GM23338 (cell line): ENCODE results near the gene ZRANB2. TPM values are rescaled to one million over a fixed set of nuclear protein-coding genes. Genes with fewer than 3 reads are reported as not detected.

Experiments used
- ATAC-seq: fragments of 200-7000 bp; cut with Tn5 transposase; 3 replicates; pipeline ENCODE4 v1.9.1; 2020
- DNase-seq: peaks from one replicate; pipeline ENCODE4 v3.0.0-alpha.2; 2015; ENCODE audit warnings: low spot score
- H2AFZ ChIP-seq: fragments of 200-600 bp; sonication (generic); 2 replicates; pipeline ENCODE4 v1.8.0; 2016; ENCODE audit warnings: antibody characterized with exemption, mild to moderate bottlenecking, moderate library complexity
- H3F3A ChIP-seq: fragments of 200-600 bp; sonication (generic); replicated peaks from 2 replicates; pipeline ENCODE4 v1.8.0; 2017; ENCODE audit warnings: antibody characterized with exemption, mixed run types, low read depth
- H3K27ac ChIP-seq: fragments of 200-600 bp; sonication (generic); 2 replicates; pipeline ENCODE4 v1.6.1; 2016; ENCODE audit warnings: low read depth
- H3K27me3 ChIP-seq: fragments of 200-600 bp; sonication (generic); 2 replicates; pipeline ENCODE4 v1.8.0; 2016; ENCODE audit warnings: mild to moderate bottlenecking, mixed run types, moderate library complexity; ENCODE audit not compliant: insufficient read depth
- H3K36me3 ChIP-seq: fragments of 200-600 bp; sonication (generic); 2 replicates; pipeline ENCODE4 v1.8.0; 2016; ENCODE audit warnings: mild to moderate bottlenecking; ENCODE audit not compliant: insufficient read depth
- H3K4me1 ChIP-seq: fragments of 200-600 bp; sonication (generic); 2 replicates; pipeline ENCODE4 v1.8.0; 2016; ENCODE audit warnings: mild to moderate bottlenecking, moderate library complexity; ENCODE audit not compliant: insufficient read depth
- H3K4me2 ChIP-seq: fragments of 200-600 bp; sonication (generic); 2 replicates; pipeline ENCODE4 v1.7.1; 2017; ENCODE audit warnings: mixed run types
- H3K4me3 ChIP-seq: fragments of 200-600 bp; sonication (generic); 2 replicates; pipeline ENCODE4 v1.6.1; 2016; ENCODE audit warnings: mixed run types
- H3K79me2 ChIP-seq: fragments of 200-600 bp; sonication (generic); replicated peaks from 2 replicates; pipeline ENCODE4 v1.8.0; 2017; ENCODE audit warnings: mild to moderate bottlenecking; ENCODE audit not compliant: insufficient read depth
- H3K9me2 ChIP-seq: fragments of 200-600 bp; sonication (generic); 2 replicates; pipeline ENCODE4 v1.8.0; 2017; ENCODE audit not compliant: insufficient read depth
- H4K20me1 ChIP-seq: fragments of 200-600 bp; sonication (generic); replicated peaks from 2 replicates; pipeline ENCODE4 v1.8.0; 2017; ENCODE audit warnings: mild to moderate bottlenecking; ENCODE audit not compliant: insufficient read depth
- H3K27ac Mint-ChIP-seq: 2 replicates; pipeline ENCODE4 v1.8.0; 2020; ENCODE audit warnings: inconsistent platforms, mild to moderate bottlenecking, moderate library complexity, mixed read lengths
- H3K27me3 Mint-ChIP-seq: 3 replicates; pipeline ENCODE4 v1.8.0; 2022; ENCODE audit warnings: low read depth, mild to moderate bottlenecking, moderate library complexity, mixed read lengths, inconsistent platforms; ENCODE audit not compliant: insufficient read depth, poor library complexity
- H3K36me3 Mint-ChIP-seq: 3 replicates; pipeline ENCODE4 v1.8.0; 2021; ENCODE audit warnings: low read depth, mild to moderate bottlenecking, inconsistent platforms, moderate library complexity, mixed read lengths
- H3K4me1 Mint-ChIP-seq: 3 replicates; pipeline ENCODE4 v1.8.0; 2020; ENCODE audit warnings: mild to moderate bottlenecking, inconsistent platforms, mixed read lengths
- H3K4me3 Mint-ChIP-seq: 3 replicates; pipeline ENCODE4 v1.8.0; 2021; ENCODE audit warnings: moderate library complexity, mild to moderate bottlenecking, inconsistent platforms, mixed read lengths
- H3K9me3 Mint-ChIP-seq: 3 replicates; pipeline ENCODE4 v1.8.0; 2020; ENCODE audit warnings: moderate library complexity, mild to moderate bottlenecking, inconsistent platforms, mixed read lengths
- CREB1 ChIP-seq: fragments of 250-450 bp; sonication (Bioruptor Pico); IDR thresholded peaks from 2 replicates; pipeline ENCODE4 v1.5.0; 2020; ENCODE audit warnings: low read depth, mild to moderate bottlenecking, moderate library complexity
- ETS1 ChIP-seq: IDR thresholded peaks from 2 replicates; pipeline ENCODE4 v1.6.1; 2016; ENCODE audit warnings: antibody characterized with exemption
- EZH2 ChIP-seq: fragments of 200-600 bp; sonication (generic); IDR thresholded peaks from one replicate; pipeline ENCODE4 v1.8.0; 2017; ENCODE audit warnings: antibody characterized with exemption, mild to moderate bottlenecking, low read depth; ENCODE audit not compliant: unreplicated experiment
- EZH2phosphoT487 ChIP-seq: fragments of 200-600 bp; sonication (generic); IDR thresholded peaks from one replicate; pipeline ENCODE4 v1.8.1; 2018; ENCODE audit warnings: antibody characterized with exemption; ENCODE audit not compliant: unreplicated experiment
- JUNB ChIP-seq: IDR thresholded peaks from one replicate; pipeline ENCODE4 v1.6.1; 2016; ENCODE audit warnings: antibody characterized with exemption; ENCODE audit not compliant: unreplicated experiment
- NANOG ChIP-seq: IDR thresholded peaks from 2 replicates; pipeline ENCODE4 v1.6.1; 2016; ENCODE audit warnings: antibody characterized with exemption, borderline replicate concordance
- POLR2AphosphoS5 ChIP-seq: IDR thresholded peaks from 2 replicates; pipeline ENCODE4 v1.6.1; 2016; ENCODE audit warnings: antibody characterized with exemption, low read depth
- REST ChIP-seq: IDR thresholded peaks from one replicate; pipeline ENCODE4 v1.6.1; 2018; ENCODE audit warnings: antibody characterized with exemption; ENCODE audit not compliant: unreplicated experiment
- ZNF462 ChIP-seq: fragments of 250-450 bp; sonication (Bioruptor Pico); IDR thresholded peaks from 2 replicates; pipeline ENCODE4 v1.5.0; 2020; ENCODE audit warnings: mild to moderate bottlenecking, moderate library complexity
- polyA plus RNA-seq: library from polyadenylated mRNA; unstranded; fragments of >200 nt; fragmentation: Nextera tagmentation; extraction: Ambion mirVana; gene quantifications from 2 replicates; pipeline ENCODE4 v1.2.1, GENCODE V29; 2016
- total RNA-seq: library from RNA; depleted of rRNA; stranded (reverse); fragments of >200 nt; shearing (Covaris generic); gene quantifications from 2 replicates; pipeline ENCODE4 v1.2.3, GENCODE V29; 2014
- TF ChIP-seq, protein P1 (sequence below), 2 experiments: fragments of 200-600 bp in 1 of 2; sonication (generic) in 1 of 2; conservative IDR thresholded peaks; 2 replicates each; pipeline versions ENCODE4 v1.5.1 to v1.6.1; 2016 to 2017; ENCODE audit warnings: antibody characterized with exemption in 2 of 2, low read depth in 2 of 2, mild to moderate bottlenecking in 2 of 2, moderate library complexity in 1 of 2

ZRANB2 gene
- total and polyA plus RNA-seq, 2 experiments from 2014 or later = 84.9 to 170 TPM

DNA sequence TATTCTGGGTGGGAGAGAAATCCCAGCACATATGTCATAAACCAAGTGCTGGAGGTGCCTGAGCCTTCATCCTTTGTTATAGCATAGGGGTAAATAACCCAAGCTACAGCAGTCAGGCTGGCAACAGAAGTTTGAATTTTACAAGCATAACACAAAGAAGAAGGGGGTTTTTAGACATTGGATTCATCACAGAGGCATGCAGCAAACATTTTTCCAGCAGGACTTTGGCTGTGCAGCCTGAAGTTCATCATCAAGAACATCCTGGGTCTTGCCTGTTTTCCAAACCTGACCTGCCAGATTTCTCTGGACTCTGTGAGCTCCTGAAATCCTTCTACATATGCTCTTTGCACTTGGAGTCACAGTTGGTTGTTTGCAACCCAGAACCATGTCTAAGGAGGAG is 49.4 kb downstream of the ZRANB2 start (continued):
- no peak for TF ChIP-seq REST
- TF ChIP-seq EZH2 = no peak
- no peak for TF ChIP-seq JUNB
- TF ChIP-seq, protein P1, sequence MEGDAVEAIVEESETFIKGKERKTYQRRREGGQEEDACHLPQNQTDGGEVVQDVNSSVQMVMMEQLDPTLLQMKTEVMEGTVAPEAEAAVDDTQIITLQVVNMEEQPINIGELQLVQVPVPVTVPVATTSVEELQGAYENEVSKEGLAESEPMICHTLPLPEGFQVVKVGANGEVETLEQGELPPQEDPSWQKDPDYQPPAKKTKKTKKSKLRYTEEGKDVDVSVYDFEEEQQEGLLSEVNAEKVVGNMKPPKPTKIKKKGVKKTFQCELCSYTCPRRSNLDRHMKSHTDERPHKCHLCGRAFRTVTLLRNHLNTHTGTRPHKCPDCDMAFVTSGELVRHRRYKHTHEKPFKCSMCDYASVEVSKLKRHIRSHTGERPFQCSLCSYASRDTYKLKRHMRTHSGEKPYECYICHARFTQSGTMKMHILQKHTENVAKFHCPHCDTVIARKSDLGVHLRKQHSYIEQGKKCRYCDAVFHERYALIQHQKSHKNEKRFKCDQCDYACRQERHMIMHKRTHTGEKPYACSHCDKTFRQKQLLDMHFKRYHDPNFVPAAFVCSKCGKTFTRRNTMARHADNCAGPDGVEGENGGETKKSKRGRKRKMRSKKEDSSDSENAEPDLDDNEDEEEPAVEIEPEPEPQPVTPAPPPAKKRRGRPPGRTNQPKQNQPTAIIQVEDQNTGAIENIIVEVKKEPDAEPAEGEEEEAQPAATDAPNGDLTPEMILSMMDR (conservative IDR thresholded peaks at IDR 0.05; ENCODE audit: low read depth in 2 of 2) = no peak
- no peak for TF ChIP-seq ETS1
- TF ChIP-seq NANOG = no peak
- TF ChIP-seq EZH2phosphoT487 = no peak
- TF ChIP-seq CREB1 = no peak

DNA sequence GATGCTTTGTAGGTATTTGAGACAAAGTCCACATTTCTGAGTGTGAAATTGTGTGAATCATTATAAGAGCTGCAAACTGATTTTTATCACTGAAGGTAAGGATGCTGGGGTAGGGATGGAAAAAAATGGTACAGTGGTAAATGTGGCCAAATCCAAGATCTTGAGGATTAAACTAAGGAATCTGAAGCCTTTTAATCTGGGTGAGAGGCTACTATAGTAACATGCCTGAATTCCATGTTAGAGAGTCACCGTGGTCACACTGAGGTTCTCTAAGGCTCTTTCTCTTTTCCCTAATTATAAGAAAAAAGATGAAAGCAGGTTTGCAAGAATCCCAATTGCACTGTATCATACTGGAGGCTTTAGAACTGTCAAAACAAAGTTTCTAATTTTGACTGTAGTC is 50.8 kb downstream of the ZRANB2 start:
- H3K9me3 Mint-ChIP-seq = no peaks in the 10 kb centered on the region
- H3K36me3 Mint-ChIP-seq = no peaks in the 10 kb centered on the region
- Histone ChIP-seq H3F3A (no peaks in the 10 kb centered on the region), H3K4me2 (no peak overlapping the region), H3K4me3 (no peak overlapping the region), H4K20me1 (no peaks in the 10 kb centered on the region), H3K4me1 (no peaks in the 10 kb centered on the region), H3K79me2 (no peaks in the 10 kb centered on the region), H2AFZ (no peak overlapping the region), H3K9me2 (no peaks in the 10 kb centered on the region), H3K36me3 (no peaks in the 10 kb centered on the region), H3K27me3 (no peaks in the 10 kb centered on the region), H3K27ac (no peak overlapping the region)
- DNase-seq = no peak
- ATAC-seq = no peak
- H3K4me3 Mint-ChIP-seq = no peak overlapping the region
- no peaks in the 10 kb centered on the region; the same call in 2 of the 3 replicates for H3K4me1 Mint-ChIP-seq
- no peak overlapping the region for H3K27ac Mint-ChIP-seq
- H3K27me3 Mint-ChIP-seq = peaks cover under 1% of the 10 kb centered on the region
- TF ChIP-seq REST = no peak
- TF ChIP-seq POLR2AphosphoS5 = no peak
- no peak for TF ChIP-seq ZNF462 (CRISPR knock-in tag)
